Osteoblast (primary cell): Measurements from ENCODE around the gene ADH7. TPM values are rescaled to one million over a fixed set of nuclear protein-coding genes. Genes with fewer than 3 reads are reported as not detected.

ENCODE experiments used
- DNase-seq: peaks from one replicate; pipeline ENCODE4 v3.0.0; 2011; ENCODE audit warnings: low spot score, mixed read lengths; ENCODE audit not compliant: insufficient read length; ENCODE audit errors: missing footprints
- H2AFZ ChIP-seq: 2 replicates; pipeline ENCODE4 v1.6.0; 2011; ENCODE audit warnings: mild to moderate bottlenecking, low read length
- H3K27ac ChIP-seq: 2 replicates; pipeline ENCODE4 v1.5.1; 2011; ENCODE audit warnings: mild to moderate bottlenecking, low read depth, low read length, moderate library complexity
- H3K27me3 ChIP-seq: 2 replicates; pipeline ENCODE4 v1.6.0; 2012; ENCODE audit warnings: mild to moderate bottlenecking, control low read depth, inconsistent platforms, low read length, moderate library complexity; ENCODE audit not compliant: insufficient read depth
- H3K36me3 ChIP-seq: 2 replicates; pipeline ENCODE4 v1.5.1; 2011; ENCODE audit warnings: mild to moderate bottlenecking, low read length, control low read depth, moderate library complexity; ENCODE audit not compliant: insufficient read depth
- H3K4me1 ChIP-seq: 2 replicates; pipeline ENCODE4 v1.5.1; 2011; ENCODE audit warnings: mild to moderate bottlenecking, low read length, control low read depth, moderate library complexity; ENCODE audit not compliant: insufficient read depth
- H3K4me2 ChIP-seq: 2 replicates; pipeline ENCODE4 v1.6.0; 2011; ENCODE audit warnings: mild to moderate bottlenecking, low read length; ENCODE audit not compliant: insufficient read depth
- H3K4me3 ChIP-seq: fragments of 200-600 bp; sonication (generic); 3 replicates; pipeline ENCODE4 v1.5.1; 2012; ENCODE audit warnings: mild to moderate bottlenecking, low read length, inconsistent platforms; ENCODE audit not compliant: insufficient read depth
- H3K79me2 ChIP-seq: 2 replicates; pipeline ENCODE4 v1.6.0; 2012; ENCODE audit warnings: mild to moderate bottlenecking, low read length, control low read depth, inconsistent platforms; ENCODE audit not compliant: insufficient read depth
- H3K9me3 ChIP-seq: 2 replicates; pipeline ENCODE4 v1.5.1; 2011; ENCODE audit warnings: low read depth, low read length, control low read depth
- H4K20me1 ChIP-seq: 2 replicates; pipeline ENCODE4 v1.6.0; 2012; ENCODE audit warnings: mild to moderate bottlenecking, low read length, control low read depth; ENCODE audit not compliant: insufficient read depth
- CTCF ChIP-seq: IDR thresholded peaks from 2 replicates; pipeline ENCODE4 v1.5.1; 2011; ENCODE audit warnings: mild to moderate bottlenecking, low read depth, low read length, moderate library complexity; ENCODE audit errors: extremely low read depth
- total RNA-seq: library from RNA; depleted of rRNA; stranded (reverse); fragments of >200 nt; gene quantifications from 2 replicates; pipeline ENCODE4 v1.2.3, GENCODE V29; 2012

Gene ADH7
- total RNA-seq, 1 donor = not detected

DNA sequence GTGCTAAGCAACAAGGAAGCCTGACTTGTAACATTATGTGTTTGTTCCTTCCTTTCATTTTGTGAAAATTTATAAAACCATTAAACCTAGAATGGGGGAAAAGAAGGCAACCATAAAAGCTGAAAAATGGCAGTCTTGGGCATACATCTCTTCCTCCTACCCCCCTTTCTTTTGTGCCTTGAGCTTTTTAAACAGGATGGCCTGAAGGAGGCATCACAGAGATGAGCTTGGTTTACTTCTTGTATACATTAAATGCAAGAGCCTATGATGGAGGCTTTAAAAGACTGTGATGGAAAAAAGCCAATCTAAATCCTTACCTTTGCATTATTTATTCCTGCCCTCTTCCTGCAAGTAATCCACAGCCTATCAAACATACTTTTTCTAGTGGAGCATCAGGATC lies 36.2 kb upstream of the ADH7 start:
- no peaks in the 10 kb centered on the region for H3K4me1 ChIP-seq
- TF ChIP-seq CTCF = no peak
- H2AFZ ChIP-seq = no peak overlapping the region
- DNase-seq = no peak
- no peaks in the 10 kb centered on the region for H4K20me1 ChIP-seq
- H3K4me3 ChIP-seq = no peak overlapping the region
- peaks cover 2% of the 10 kb centered on the region for H3K27me3 ChIP-seq
- no peaks in the 10 kb centered on the region for H3K79me2 ChIP-seq
- no peaks in the 10 kb centered on the region for H3K36me3 ChIP-seq
- H3K4me2 ChIP-seq = no peak overlapping the region
- H3K9me3 ChIP-seq = no peaks in the 10 kb centered on the region
- H3K27ac ChIP-seq = no peak overlapping the region

DNA sequence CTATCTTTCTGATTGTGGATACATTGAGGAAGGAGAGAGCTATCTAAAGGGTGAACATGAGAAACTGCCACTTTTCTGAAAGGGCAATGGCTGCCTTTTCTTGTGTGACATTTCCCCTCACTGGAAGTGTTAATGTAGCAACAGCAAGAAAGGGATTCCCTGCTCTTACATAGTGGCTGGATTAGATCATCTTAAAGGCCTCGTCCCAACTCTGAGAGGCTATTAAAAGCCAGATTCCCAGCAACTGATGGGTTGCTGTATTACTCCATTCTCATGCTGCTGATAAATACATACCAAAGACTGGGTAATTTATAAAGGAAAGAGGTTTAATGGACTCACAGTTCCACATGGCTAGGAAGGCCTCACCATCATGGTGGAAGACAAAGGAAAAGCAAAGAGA lies 33.7 kb upstream of the ADH7 start:
- H3K4me1 ChIP-seq = no peaks in the 10 kb centered on the region
- no peaks in the 10 kb centered on the region for H3K79me2 ChIP-seq
- no peaks in the 10 kb centered on the region for H3K36me3 ChIP-seq
- no peak overlapping the region for H3K4me3 ChIP-seq
- H3K9me3 ChIP-seq = no peaks in the 10 kb centered on the region
- H3K27me3 ChIP-seq = peaks cover 2% of the 10 kb centered on the region
- H3K27ac ChIP-seq = no peak overlapping the region
- TF ChIP-seq CTCF = no peak
- H2AFZ ChIP-seq = no peak overlapping the region
- DNase-seq = no peak
- no peaks in the 10 kb centered on the region for H4K20me1 ChIP-seq
- H3K4me2 ChIP-seq = no peak overlapping the region

DNA sequence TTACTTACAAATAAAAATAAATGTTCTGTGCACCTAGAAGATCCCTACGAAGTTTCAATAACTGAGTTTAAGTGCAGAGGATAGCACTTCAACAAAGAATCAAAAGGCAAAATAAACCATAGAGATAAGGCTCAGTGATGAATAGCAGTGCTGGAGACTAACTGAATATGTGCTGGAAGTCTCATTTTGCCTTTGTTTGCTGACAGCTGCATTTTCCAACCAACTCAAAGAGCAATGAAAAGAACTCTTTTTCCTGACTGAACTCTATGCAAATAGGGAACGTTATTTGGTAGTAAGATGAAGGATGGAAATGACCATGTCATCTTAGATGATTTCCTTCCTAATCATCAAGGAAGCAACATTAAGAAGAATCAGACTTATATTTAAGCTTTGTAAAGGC lies 32.7 kb upstream of the ADH7 start:
- no peaks in the 10 kb centered on the region for H3K4me1 ChIP-seq
- H4K20me1 ChIP-seq = no peaks in the 10 kb centered on the region
- H3K79me2 ChIP-seq = no peaks in the 10 kb centered on the region
- no peak for TF ChIP-seq CTCF
- DNase-seq = no peak
- H3K36me3 ChIP-seq = no peaks in the 10 kb centered on the region
- no peak overlapping the region for H2AFZ ChIP-seq
- peaks cover 2% of the 10 kb centered on the region for H3K27me3 ChIP-seq
- H3K9me3 ChIP-seq = no peaks in the 10 kb centered on the region
- no peak overlapping the region for H3K4me3 ChIP-seq
- no peak overlapping the region for H3K27ac ChIP-seq
- H3K4me2 ChIP-seq = no peak overlapping the region

- Histone ChIP-seq H3K4me3 (no peak overlapping the region), H3K4me1 (no peaks in the 10 kb centered on the region)
Observed at GRCh38 chr4:99463566-99463965, 28.4 kb upstream of the ADH7 start.

More at GRCh38 chr4:99463566-99463965, 28.4 kb upstream of the ADH7 start:
- DNase-seq = no peak
- no peaks in the 10 kb centered on the region for H3K9me3 ChIP-seq
- H3K4me2 ChIP-seq = no peak overlapping the region
- no peak overlapping the region for H3K27ac ChIP-seq
- H3K27me3 ChIP-seq = peaks cover 2% of the 10 kb centered on the region
- no peaks in the 10 kb centered on the region for H4K20me1 ChIP-seq
- TF ChIP-seq CTCF = no peak
- H2AFZ ChIP-seq = no peak overlapping the region
- no peaks in the 10 kb centered on the region for H3K79me2 ChIP-seq
- H3K36me3 ChIP-seq = no peaks in the 10 kb centered on the region
